Measurements from ENCODE around the gene KAZN.

KAZN gene

GRCh38 chr1:14725238-14725637, 126.8 kb downstream of the KAZN start:
- no peak overlapping the region for H3K4me3 Mint-ChIP-seq
- H3K27ac Mint-ChIP-seq = no peak overlapping the region
- no peaks in the 10 kb centered on the region for H3K4me1 Mint-ChIP-seq (ENCODE audit: low read depth)
- H3K9me3 Mint-ChIP-seq = peaks cover 4% of the 10 kb centered on the region
- peaks cover 4% of the 10 kb centered on the region for H3K27me3 Mint-ChIP-seq
- no peaks in the 10 kb centered on the region for H3K36me3 Mint-ChIP-seq (ENCODE audit: low read depth)
- no peak for DNase-seq

GRCh38 chr1:14725695-14726094, 127.2 kb downstream of the KAZN start:
- Mint-ChIP-seq H3K4me1 (ENCODE audit: low read depth) (no peaks in the 10 kb centered on the region), H3K36me3 (ENCODE audit: low read depth) (no peaks in the 10 kb centered on the region), H3K27me3 (peaks cover 4% of the 10 kb centered on the region), H3K4me3 (no peak overlapping the region), H3K27ac (no peak overlapping the region), H3K9me3 (peaks cover 4% of the 10 kb centered on the region)
- no peak for DNase-seq

GRCh38 chr1:14726606-14727005, 128.1 kb downstream of the KAZN start:
- no peaks in the 10 kb centered on the region for H3K36me3 Mint-ChIP-seq (ENCODE audit: low read depth)
- no peak overlapping the region for H3K27ac Mint-ChIP-seq
- no peak overlapping the region for H3K4me3 Mint-ChIP-seq
- no peaks in the 10 kb centered on the region for H3K9me3 Mint-ChIP-seq
- no peak for DNase-seq
- peaks cover 4% of the 10 kb centered on the region for H3K27me3 Mint-ChIP-seq
- no peaks in the 10 kb centered on the region for H3K4me1 Mint-ChIP-seq (ENCODE audit: low read depth)

- H3K27ac Mint-ChIP-seq = no peak overlapping the region
Measured at GRCh38 chr1:14728516-14728915, 130.0 kb downstream of the KAZN start.

GRCh38 chr1:14732728-14733047, 134.2 kb downstream of the KAZN start:
- H3K27ac Mint-ChIP-seq = no peak overlapping the region
- no peak overlapping the region for H3K4me3 Mint-ChIP-seq
- H3K4me1 Mint-ChIP-seq (ENCODE audit: low read depth) = no peaks in the 10 kb centered on the region
- H3K9me3 Mint-ChIP-seq = no peaks in the 10 kb centered on the region
- no peaks in the 10 kb centered on the region for H3K36me3 Mint-ChIP-seq (ENCODE audit: low read depth)
- H3K27me3 Mint-ChIP-seq = peaks cover 23% of the 10 kb centered on the region
- DNase-seq = no peak

More at GRCh38 chr1:14728516-14728915, 130.0 kb downstream of the KAZN start:
- H3K4me1 Mint-ChIP-seq (ENCODE audit: low read depth) = no peaks in the 10 kb centered on the region
- no peaks in the 10 kb centered on the region for H3K9me3 Mint-ChIP-seq
- H3K36me3 Mint-ChIP-seq (ENCODE audit: low read depth) = no peaks in the 10 kb centered on the region
- H3K4me3 Mint-ChIP-seq = no peak overlapping the region
- no peak for DNase-seq
- H3K27me3 Mint-ChIP-seq = no peaks in the 10 kb centered on the region

GRCh38 chr1:14733048-14733778, 134.7 kb downstream of the KAZN start:
- DNase-seq = no peak
- Mint-ChIP-seq H3K27ac (no peak overlapping the region), H3K27me3 (peaks cover 26% of the 10 kb centered on the region), H3K4me3 (no peak overlapping the region), H3K36me3 (ENCODE audit: low read depth) (no peaks in the 10 kb centered on the region), H3K9me3 (no peaks in the 10 kb centered on the region), H3K4me1 (ENCODE audit: low read depth) (no peaks in the 10 kb centered on the region)

- no peak for DNase-seq
- Mint-ChIP-seq H3K9me3 (no peaks in the 10 kb centered on the region), H3K4me3 (no peak overlapping the region), H3K4me1 (ENCODE audit: low read depth) (no peaks in the 10 kb centered on the region), H3K27me3 (peaks cover 31% of the 10 kb centered on the region), H3K27ac (no peak overlapping the region), H3K36me3 (ENCODE audit: low read depth) (no peaks in the 10 kb centered on the region)
Measured at GRCh38 chr1:14733779-14734140, 135.3 kb downstream of the KAZN start.

GRCh38 chr1:14735841-14736240, 137.4 kb downstream of the KAZN start:
- Mint-ChIP-seq H3K27me3 (peaks cover 49% of the 10 kb centered on the region), H3K36me3 (ENCODE audit: low read depth) (no peaks in the 10 kb centered on the region), H3K4me1 (ENCODE audit: low read depth) (no peaks in the 10 kb centered on the region), H3K9me3 (no peaks in the 10 kb centered on the region), H3K4me3 (no peak overlapping the region), H3K27ac (no peak overlapping the region)
- no peak for DNase-seq

GRCh38 chr1:14737561-14738094, 139.1 kb downstream of the KAZN start:
- no peak for DNase-seq
- Mint-ChIP-seq H3K36me3 (ENCODE audit: low read depth) (no peaks in the 10 kb centered on the region), H3K9me3 (no peaks in the 10 kb centered on the region), H3K27me3 (peaks cover 66% of the 10 kb centered on the region), H3K4me3 (no peak overlapping the region), H3K4me1 (ENCODE audit: low read depth) (no peaks in the 10 kb centered on the region), H3K27ac (no peak overlapping the region)

GRCh38 chr1:14738235-14738634, 139.8 kb downstream of the KAZN start:
- Mint-ChIP-seq H3K4me1 (ENCODE audit: low read depth) (no peaks in the 10 kb centered on the region), H3K4me3 (no peak overlapping the region), H3K36me3 (ENCODE audit: low read depth) (no peaks in the 10 kb centered on the region), H3K9me3 (no peaks in the 10 kb centered on the region), H3K27me3 (peaks cover 70% of the 10 kb centered on the region), H3K27ac (no peak overlapping the region)
- no peak for DNase-seq

- H3K4me1 Mint-ChIP-seq (ENCODE audit: low read depth) = no peaks in the 10 kb centered on the region
- no peak overlapping the region for H3K27ac Mint-ChIP-seq
- H3K4me3 Mint-ChIP-seq = no peak overlapping the region
- H3K27me3 Mint-ChIP-seq = peaks cover 72% of the 10 kb centered on the region
- no peaks in the 10 kb centered on the region for H3K9me3 Mint-ChIP-seq
- no peaks in the 10 kb centered on the region for H3K36me3 Mint-ChIP-seq (ENCODE audit: low read depth)
- no peak for DNase-seq
Measured at GRCh38 chr1:14738647-14739046, 140.2 kb downstream of the KAZN start.

GRCh38 chr1:14739082-14739832, 140.8 kb downstream of the KAZN start:
- H3K36me3 Mint-ChIP-seq (ENCODE audit: low read depth) = no peaks in the 10 kb centered on the region
- no peak for DNase-seq
- no peak overlapping the region for H3K4me3 Mint-ChIP-seq
- H3K9me3 Mint-ChIP-seq = no peaks in the 10 kb centered on the region
- H3K4me1 Mint-ChIP-seq (ENCODE audit: low read depth) = no peaks in the 10 kb centered on the region
- H3K27ac Mint-ChIP-seq = no peak overlapping the region
- peaks cover 74% of the 10 kb centered on the region for H3K27me3 Mint-ChIP-seq

- Mint-ChIP-seq H3K4me3 (no peak overlapping the region), H3K27ac (no peak overlapping the region), H3K4me1 (ENCODE audit: low read depth) (no peaks in the 10 kb centered on the region), H3K27me3 (peaks cover 69% of the 10 kb centered on the region), H3K36me3 (ENCODE audit: low read depth) (no peaks in the 10 kb centered on the region), H3K9me3 (no peaks in the 10 kb centered on the region)
- DNase-seq = no peak
Measured at GRCh38 chr1:14740016-14740415, 141.5 kb downstream of the KAZN start.

GRCh38 chr1:14741082-14741481, 142.6 kb downstream of the KAZN start:
- Mint-ChIP-seq H3K36me3 (ENCODE audit: low read depth) (no peaks in the 10 kb centered on the region), H3K9me3 (no peaks in the 10 kb centered on the region), H3K27ac (no peak overlapping the region), H3K4me3 (no peak overlapping the region), H3K27me3 (peaks cover 61% of the 10 kb centered on the region), H3K4me1 (ENCODE audit: low read depth) (no peaks in the 10 kb centered on the region)
- DNase-seq = no peak

GRCh38 chr1:14741532-14741931, 143.0 kb downstream of the KAZN start:
- Mint-ChIP-seq H3K4me3 (no peak overlapping the region), H3K27me3 (peaks cover 61% of the 10 kb centered on the region), H3K27ac (no peak overlapping the region), H3K36me3 (ENCODE audit: low read depth) (no peaks in the 10 kb centered on the region), H3K4me1 (ENCODE audit: low read depth) (no peaks in the 10 kb centered on the region), H3K9me3 (no peaks in the 10 kb centered on the region)
- DNase-seq = no peak
